Neural crest cell (in vitro differentiated cells): ENCODE data around the gene KRTAP5-1. TPM values are rescaled to one million over a fixed set of nuclear protein-coding genes. Genes with fewer than 3 reads are reported as not detected.

Experiments
- DNase-seq: peaks from one replicate; pipeline ENCODE4 v3.0.0; 2021; ENCODE audit warnings: low read depth, mixed read lengths, low spot score
- H3K27ac Mint-ChIP-seq: one replicate; pipeline ENCODE4 v1.8.0; 2021; ENCODE audit warnings: mild to moderate bottlenecking, mixed read lengths; ENCODE audit not compliant: unreplicated experiment
- H3K27me3 Mint-ChIP-seq: 2 replicates; pipeline ENCODE4 v1.8.0; 2021; ENCODE audit warnings: low read depth, mild to moderate bottlenecking, mixed read lengths
- H3K36me3 Mint-ChIP-seq: 2 replicates; pipeline ENCODE4 v1.8.0; 2021; ENCODE audit warnings: low read depth, mild to moderate bottlenecking, mixed read lengths
- H3K4me1 Mint-ChIP-seq: 2 replicates; pipeline ENCODE4 v1.8.0; 2021; ENCODE audit warnings: mixed read lengths
- H3K4me3 Mint-ChIP-seq: one replicate; pipeline ENCODE4 v1.8.0; 2021; ENCODE audit warnings: mild to moderate bottlenecking, mixed read lengths
- H3K9me3 Mint-ChIP-seq: 2 replicates; pipeline ENCODE4 v1.8.0; 2021; ENCODE audit warnings: mixed read lengths
- CTCF ChIP-seq: fragments of 200-600 bp; sonication (generic); conservative IDR thresholded peaks from 2 replicates; pipeline ENCODE4 v1.5.0; 2021; ENCODE audit warnings: antibody characterized with exemption, mild to moderate bottlenecking
- total RNA-seq: library from RNA; stranded (reverse); gene quantifications from 2 replicates; pipeline ENCODE4 v1.2.1, GENCODE V29; 2021

KRTAP5-1 gene
- total RNA-seq, 1 donor from 2014 or later: not detected

- Mint-ChIP-seq H3K4me3 (no peak overlapping the region), H3K27me3 (peaks cover 20% of the 10 kb centered on the region), H3K27ac (no peak overlapping the region), H3K9me3 (no peaks in the 10 kb centered on the region), H3K4me1 (no peaks in the 10 kb centered on the region), H3K36me3 (no peaks in the 10 kb centered on the region)
- TF ChIP-seq CTCF: no peak
- no peak for DNase-seq
Observed at GRCh38 chr11:1567721-1568100, 17.4 kb downstream of the KRTAP5-1 start.

GRCh38 chr11:1567052-1567720, 17.9 kb downstream of the KRTAP5-1 start:
- Mint-ChIP-seq H3K9me3 (no peaks in the 10 kb centered on the region), H3K36me3 (no peaks in the 10 kb centered on the region), H3K27me3 (peaks cover 24% of the 10 kb centered on the region), H3K27ac (no peak overlapping the region), H3K4me3 (no peak overlapping the region), H3K4me1 (no peaks in the 10 kb centered on the region)
- DNase-seq: no peak
- TF ChIP-seq CTCF: no peak

- H3K27me3 Mint-ChIP-seq: peaks cover 24% of the 10 kb centered on the region
- H3K4me3 Mint-ChIP-seq: no peak overlapping the region
- H3K4me1 Mint-ChIP-seq: no peaks in the 10 kb centered on the region
- no peak for TF ChIP-seq CTCF
- DNase-seq: no peak
- H3K9me3 Mint-ChIP-seq: no peaks in the 10 kb centered on the region
- H3K27ac Mint-ChIP-seq: no peak overlapping the region
- no peaks in the 10 kb centered on the region for H3K36me3 Mint-ChIP-seq
Observed at GRCh38 chr11:1566381-1567051, 18.6 kb downstream of the KRTAP5-1 start.

GRCh38 chr11:1565904-1566247, 19.2 kb downstream of the KRTAP5-1 start:
- Mint-ChIP-seq H3K9me3 (no peaks in the 10 kb centered on the region), H3K27ac (no peak overlapping the region), H3K4me1 (no peaks in the 10 kb centered on the region), H3K36me3 (no peaks in the 10 kb centered on the region), H3K4me3 (no peak overlapping the region), H3K27me3 (peaks cover 23% of the 10 kb centered on the region)
- TF ChIP-seq CTCF: no peak
- DNase-seq: no peak

- Mint-ChIP-seq H3K27me3 (peaks cover 18% of the 10 kb centered on the region), H3K9me3 (no peaks in the 10 kb centered on the region), H3K27ac (no peak overlapping the region), H3K4me1 (no peaks in the 10 kb centered on the region), H3K4me3 (no peak overlapping the region), H3K36me3 (no peaks in the 10 kb centered on the region)
- TF ChIP-seq CTCF: no peak
- DNase-seq: no peak
Observed at GRCh38 chr11:1565173-1565903, 19.7 kb downstream of the KRTAP5-1 start.
